Measurements from ENCODE around the gene CASR.
"Not testable (repeated sequence)": the region's sequence is repeated elsewhere in the genome, so short reads cannot be mapped to it uniquely, and the experiment has no call there.

The CASR gene

DNA sequence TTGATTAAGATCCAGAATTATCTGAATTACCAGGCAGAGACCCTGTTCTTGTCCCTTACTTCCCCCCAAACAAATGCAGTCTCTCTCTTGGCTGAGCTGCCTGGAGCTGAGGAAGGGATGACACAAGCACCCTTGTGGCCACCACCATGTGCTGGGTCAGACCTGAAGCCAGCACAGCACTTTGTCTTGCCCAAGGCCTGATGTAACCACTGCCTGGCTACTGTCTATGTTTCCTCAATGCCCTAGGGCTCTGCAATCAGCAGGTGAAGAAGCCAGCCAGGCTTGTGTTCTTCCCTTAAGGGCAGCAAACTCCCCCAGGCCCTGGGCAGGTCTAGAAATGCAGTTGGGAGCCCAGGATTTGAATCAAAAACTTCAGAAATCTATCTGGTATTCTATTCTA is 15.8 kb upstream of the CASR start (continued):
- TF ChIP-seq ZNF777 (tag by site-specific recombination; IDR thresholded peaks at IDR 0.05; ENCODE audit: borderline replicate concordance) = no peak

DNA sequence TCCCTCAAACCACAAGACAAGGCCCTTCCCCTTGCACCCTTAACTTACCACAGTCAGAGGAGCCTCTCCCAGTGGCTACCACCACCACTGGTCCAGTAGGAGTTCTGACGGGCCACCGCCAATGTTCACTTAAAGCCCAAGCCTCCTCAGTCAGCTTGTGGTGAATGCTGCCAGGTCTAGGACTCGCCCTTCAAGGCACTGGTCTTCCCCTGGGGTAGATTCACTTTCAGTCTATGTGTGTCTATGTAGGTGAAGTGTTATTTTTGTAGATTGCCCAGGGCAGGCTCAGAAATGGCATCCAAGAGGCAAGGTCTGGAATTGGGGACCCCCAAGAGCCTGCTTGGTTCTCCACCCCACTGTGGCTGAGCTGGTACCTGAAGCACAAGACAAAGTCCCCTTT is 15.4 kb upstream of the CASR start:
- Histone ChIP-seq H3K9me3 (ENCODE audit: control insufficient read depth, insufficient read depth, low read depth, low read length) (no peaks in the 10 kb centered on the region), H3K36me3 (ENCODE audit: control insufficient read depth in 2 of 2, insufficient read depth in 1 of 2, low read length in 2 of 2) (no peaks in the 10 kb centered on the region), H3K4me3 (ENCODE audit: low read depth, low read length) (no peak overlapping the region), H3K4me1 (ENCODE audit: control insufficient read depth, insufficient read depth, low read length) (no peaks in the 10 kb centered on the region), H3K27ac (ENCODE audit: extremely low read depth, low read depth, low read length) (no peak overlapping the region)
- TF ChIP-seq ZNF121 (tag by site-specific recombination; IDR thresholded peaks at IDR 0.05) = no peak
- no peak for TF ChIP-seq ZNF169 (tag by site-specific recombination; IDR thresholded peaks at IDR 0.05)
- no peak for TF ChIP-seq ZNF248 (tag by site-specific recombination; IDR thresholded peaks at IDR 0.05)
- no peak for TF ChIP-seq ZBTB1 (tag by site-specific recombination; IDR thresholded peaks at IDR 0.05)
- ChIA-PET POLR2A (no interaction called here), CTCF (no interaction called here)

DNA sequence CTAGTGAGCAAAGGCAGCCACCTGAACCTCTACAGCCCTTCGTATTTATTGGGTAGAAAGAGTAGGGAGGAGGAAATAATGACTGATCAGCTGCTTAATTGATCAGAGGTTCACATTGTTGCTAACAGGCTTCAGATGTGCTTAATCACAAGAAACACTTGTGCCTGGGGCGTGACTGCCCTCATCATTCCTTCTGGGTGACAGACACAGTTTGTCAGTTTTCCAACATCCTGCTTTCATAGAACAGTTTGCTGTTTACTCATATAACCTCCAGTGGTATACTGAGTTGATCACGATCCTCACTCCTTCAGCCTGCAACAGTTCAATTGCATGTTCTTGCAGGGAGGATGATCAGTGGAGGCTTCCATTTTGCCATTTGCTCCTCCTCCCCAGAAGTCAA is 13.6 kb upstream of the CASR start:
- no peaks in the 10 kb centered on the region for H3K36me3 ChIP-seq (ENCODE audit: control insufficient read depth in 2 of 2, insufficient read depth in 1 of 2, low read length in 2 of 2)
- ChIA-PET CTCF (no interaction called here), POLR2A (no interaction called here)
- H3K4me3 ChIP-seq (ENCODE audit: low read depth, low read length) = no peak overlapping the region
- no peak for TF ChIP-seq ZFP3 (tag by site-specific recombination; IDR thresholded peaks at IDR 0.05; ENCODE audit: low read depth)
- no peak for TF ChIP-seq IKZF3 (tag by site-specific recombination; IDR thresholded peaks at IDR 0.05)
- TF ChIP-seq, protein P1, sequence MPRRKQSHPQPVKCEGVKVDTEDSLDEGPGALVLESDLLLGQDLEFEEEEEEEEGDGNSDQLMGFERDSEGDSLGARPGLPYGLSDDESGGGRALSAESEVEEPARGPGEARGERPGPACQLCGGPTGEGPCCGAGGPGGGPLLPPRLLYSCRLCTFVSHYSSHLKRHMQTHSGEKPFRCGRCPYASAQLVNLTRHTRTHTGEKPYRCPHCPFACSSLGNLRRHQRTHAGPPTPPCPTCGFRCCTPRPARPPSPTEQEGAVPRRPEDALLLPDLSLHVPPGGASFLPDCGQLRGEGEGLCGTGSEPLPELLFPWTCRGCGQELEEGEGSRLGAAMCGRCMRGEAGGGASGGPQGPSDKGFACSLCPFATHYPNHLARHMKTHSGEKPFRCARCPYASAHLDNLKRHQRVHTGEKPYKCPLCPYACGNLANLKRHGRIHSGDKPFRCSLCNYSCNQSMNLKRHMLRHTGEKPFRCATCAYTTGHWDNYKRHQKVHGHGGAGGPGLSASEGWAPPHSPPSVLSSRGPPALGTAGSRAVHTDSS (tag by site-specific recombination; IDR thresholded peaks at IDR 0.05) = no peak
- no peak for TF ChIP-seq SCRT2 (tag by site-specific recombination; IDR thresholded peaks at IDR 0.05)
- no peak for TF ChIP-seq ZNF514 (tag by site-specific recombination; IDR thresholded peaks at IDR 0.05)
- TF ChIP-seq SP7 (tag by site-specific recombination; IDR thresholded peaks at IDR 0.05) = no peak
- no peak for TF ChIP-seq ZNF777 (tag by site-specific recombination; IDR thresholded peaks at IDR 0.05; ENCODE audit: borderline replicate concordance)
- no peak for TF ChIP-seq ZNF155 (tag by site-specific recombination; IDR thresholded peaks at IDR 0.05)
- TF ChIP-seq ZIC2 (tag by site-specific recombination; IDR thresholded peaks at IDR 0.05) = no peak
- TF ChIP-seq ZNF146 (tag by site-specific recombination; IDR thresholded peaks at IDR 0.05) = no peak
- no peak for TF ChIP-seq ZNF664 (tag by site-specific recombination; IDR thresholded peaks at IDR 0.05)
- no peak for TF ChIP-seq ZNF48 (tag by site-specific recombination; IDR thresholded peaks at IDR 0.05)
- no peak for TF ChIP-seq ZSCAN23 (tag by site-specific recombination; IDR thresholded peaks at IDR 0.05)
- TF ChIP-seq, protein P2, sequence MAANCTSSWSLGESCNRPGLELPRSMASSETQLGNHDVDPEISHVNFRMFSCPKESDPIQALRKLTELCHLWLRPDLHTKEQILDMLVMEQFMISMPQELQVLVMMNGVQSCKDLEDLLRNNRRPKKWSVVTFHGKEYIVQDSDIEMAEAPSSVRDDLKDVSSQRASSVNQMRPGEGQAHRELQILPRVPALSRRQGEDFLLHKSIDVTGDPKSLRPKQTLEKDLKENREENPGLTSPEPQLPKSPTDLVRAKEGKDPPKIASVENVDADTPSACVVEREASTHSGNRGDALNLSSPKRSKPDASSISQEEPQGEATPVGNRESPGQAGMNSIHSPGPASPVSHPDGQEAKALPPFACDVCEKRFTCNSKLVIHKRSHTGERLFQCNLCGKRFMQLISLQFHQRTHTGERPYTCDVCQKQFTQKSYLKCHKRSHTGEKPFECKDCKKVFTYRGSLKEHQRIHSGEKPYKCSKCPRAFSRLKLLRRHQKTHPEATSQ (tag by site-specific recombination; IDR thresholded peaks at IDR 0.05) = no peak
- no peak for TF ChIP-seq YY1 (tag by site-specific recombination; IDR thresholded peaks at IDR 0.05)
- H3K27ac ChIP-seq (ENCODE audit: extremely low read depth, low read depth, low read length) = no peak overlapping the region
- H3K4me1 ChIP-seq (ENCODE audit: control insufficient read depth, insufficient read depth, low read length) = no peaks in the 10 kb centered on the region
- H3K9me3 ChIP-seq (ENCODE audit: control insufficient read depth, insufficient read depth, low read depth, low read length) = no peaks in the 10 kb centered on the region

DNA sequence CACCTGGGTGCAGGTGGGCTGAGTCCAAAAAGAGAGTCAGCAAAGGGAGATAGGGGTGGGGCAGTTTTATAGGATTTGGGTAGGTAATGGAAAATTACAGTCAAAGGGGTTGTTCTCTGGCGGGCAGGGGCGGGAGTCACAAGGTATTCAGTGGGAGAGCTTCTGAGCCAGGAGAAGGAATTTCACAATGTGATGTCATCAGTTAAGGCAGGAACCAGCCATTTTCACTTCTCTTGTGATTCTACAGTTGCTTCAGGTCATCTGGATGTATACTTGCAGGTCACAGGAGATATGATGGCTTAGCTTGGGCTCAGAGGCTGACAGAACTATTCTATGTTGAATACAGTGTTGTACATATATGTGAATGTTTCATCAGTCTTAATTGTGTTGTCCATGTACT is 12.1 kb upstream of the CASR start:
- POLR2A ChIA-PET; H3K36me3 ChIP-seq (ENCODE audit: control insufficient read depth in 2 of 2, insufficient read depth in 1 of 2, low read length in 2 of 2); H3K4me1 ChIP-seq (ENCODE audit: control insufficient read depth, insufficient read depth, low read length); H3K27ac ChIP-seq (ENCODE audit: extremely low read depth, low read depth, low read length); H3K9me3 ChIP-seq (ENCODE audit: control insufficient read depth, insufficient read depth, low read depth, low read length); H3K4me3 ChIP-seq (ENCODE audit: low read depth, low read length): not testable (repeated sequence)
- CTCF ChIA-PET = interaction anchor here (0.9 kb wide), 1 partner anchor 88 kb away, joined by 3 read pairs; no protein-coding TSS in a partner anchor
